ENCODE measurements around the gene ADAMTS17. TPM values are rescaled to one million over a fixed set of nuclear protein-coding genes. Genes with fewer than 3 reads are reported as not detected.
A peak's percentile ranks its signal among the peaks of the same experiment; 100 is the strongest.

ADAMTS17 gene
- total RNA-seq, 1 donor from 2014 or later, result 0.40 TPM

- no peak for DNase-seq (ENCODE audit: low read depth in 2 of 2)
These were observed 88.9 kb downstream of the ADAMTS17 start for GRCh38 chr15:100252779-100253417.

DNA sequence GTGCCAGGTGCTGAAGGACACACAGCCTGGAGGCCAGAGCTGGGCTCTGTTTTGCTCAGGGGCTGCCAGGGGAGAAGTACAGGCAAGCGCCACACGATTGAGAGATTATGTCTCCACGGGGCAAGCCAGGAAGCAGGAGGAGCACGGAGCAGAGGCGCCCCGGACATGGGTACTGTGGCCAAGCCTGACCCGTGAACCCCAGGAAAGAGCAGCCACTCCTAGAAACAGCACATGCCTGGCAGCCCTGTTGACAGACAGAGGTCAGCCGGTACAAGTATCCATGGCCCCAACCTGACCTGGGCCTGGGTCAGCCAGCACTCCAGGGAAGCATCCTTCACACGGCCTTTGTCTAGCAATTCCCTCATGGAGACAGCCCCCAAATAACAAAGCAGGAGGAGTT lies 89.4 kb downstream of the ADAMTS17 start:
- no peak for DNase-seq (ENCODE audit: low read depth in 2 of 2)

- DNase-seq (ENCODE audit: low read depth in 2 of 2), result no peak
These were observed 91.5 kb downstream of the ADAMTS17 start for GRCh38 chr15:100250176-100250800.

- DNase-seq (ENCODE audit: low read depth in 2 of 2), result no peak
These were observed 92.5 kb downstream of the ADAMTS17 start for GRCh38 chr15:100249096-100249815.

- DNase-seq (ENCODE audit: low read depth in 2 of 2), result no peak
These were observed 93.5 kb downstream of the ADAMTS17 start for GRCh38 chr15:100248236-100248635.

DNA sequence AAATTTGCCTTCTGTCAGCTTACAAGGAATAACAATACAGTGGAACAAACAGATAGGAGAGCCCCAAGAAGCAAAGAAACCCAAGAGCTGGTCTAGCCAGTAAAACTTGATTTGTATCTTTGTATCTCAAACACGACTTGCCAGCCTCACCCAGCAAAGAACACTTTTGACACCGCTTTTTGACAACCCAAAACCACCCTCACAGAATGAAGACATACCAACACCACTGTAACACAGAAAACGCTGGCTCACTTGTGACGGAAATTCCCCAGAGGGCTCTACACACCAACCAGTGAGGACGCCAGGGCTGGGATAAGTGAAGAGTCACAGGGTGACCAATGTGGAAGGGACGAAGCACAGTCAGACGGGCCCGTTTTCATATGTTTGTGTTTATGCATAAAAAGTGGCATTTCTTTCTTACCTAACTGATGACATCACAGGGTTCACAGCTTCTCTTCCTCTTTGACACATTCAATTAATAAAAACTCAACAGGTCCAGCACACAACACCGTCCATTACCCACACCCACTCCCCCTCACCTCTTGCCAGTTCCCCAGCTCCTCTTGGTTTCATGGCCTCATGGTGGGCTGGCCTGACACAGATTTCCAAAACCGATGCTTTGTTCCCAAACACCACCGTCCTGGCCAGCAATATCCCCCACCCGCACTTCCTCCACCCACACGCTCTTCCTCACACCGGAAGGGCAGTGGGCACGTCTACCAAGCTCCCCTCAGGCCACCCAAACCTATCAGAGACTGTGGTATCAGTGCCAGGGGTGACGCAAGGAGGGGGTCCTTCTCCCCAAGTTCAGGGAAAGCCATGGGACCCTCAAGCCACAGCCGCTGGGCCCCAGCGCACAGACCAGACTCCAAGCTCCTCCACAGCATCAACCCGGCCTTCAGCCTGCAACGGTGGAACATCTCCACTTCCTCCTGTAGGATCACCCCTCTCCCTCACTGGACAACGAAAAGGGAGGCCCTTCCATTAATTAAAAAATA lies 94.2 kb downstream of the ADAMTS17 start:
- no peak for DNase-seq (ENCODE audit: low read depth in 2 of 2)

DNA sequence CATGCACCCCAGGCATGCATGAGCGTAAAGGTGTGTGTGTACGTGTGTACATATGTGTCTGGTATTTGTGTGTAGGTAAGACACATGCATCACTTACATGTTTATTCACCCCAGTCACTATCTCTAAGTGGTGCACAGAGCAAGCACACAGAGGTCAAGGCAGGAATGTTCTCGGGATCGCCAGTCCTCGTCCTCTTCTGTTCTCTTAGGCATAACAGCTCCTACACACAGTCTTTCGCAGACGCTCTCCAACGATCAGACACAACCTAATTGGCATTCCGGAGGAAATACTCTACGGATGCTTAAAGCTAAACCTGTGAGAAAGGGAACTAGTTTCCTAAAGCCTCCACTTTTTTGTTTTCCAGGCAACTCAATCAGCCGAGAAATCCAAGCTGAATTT lies 95.9 kb downstream of the ADAMTS17 start:
- no peak for DNase-seq (ENCODE audit: low read depth in 2 of 2)

DNA sequence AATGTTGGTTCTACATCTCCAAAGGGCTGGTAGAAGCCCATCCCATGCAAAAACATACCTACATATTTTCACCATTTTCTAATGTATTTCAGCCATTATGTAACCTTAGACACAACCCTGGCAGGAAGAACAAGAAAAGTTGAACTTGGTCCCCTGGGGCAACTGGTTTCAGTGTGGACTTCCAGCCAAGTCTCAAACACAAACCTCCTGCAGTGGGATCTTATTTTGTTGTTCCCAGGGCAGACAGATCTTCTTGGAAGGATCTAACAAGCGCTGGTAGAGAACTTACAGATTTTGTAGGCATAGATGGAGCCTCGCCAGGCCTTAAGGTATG lies 96.3 kb downstream of the ADAMTS17 start:
- no peak for DNase-seq (ENCODE audit: low read depth in 2 of 2)

DNA sequence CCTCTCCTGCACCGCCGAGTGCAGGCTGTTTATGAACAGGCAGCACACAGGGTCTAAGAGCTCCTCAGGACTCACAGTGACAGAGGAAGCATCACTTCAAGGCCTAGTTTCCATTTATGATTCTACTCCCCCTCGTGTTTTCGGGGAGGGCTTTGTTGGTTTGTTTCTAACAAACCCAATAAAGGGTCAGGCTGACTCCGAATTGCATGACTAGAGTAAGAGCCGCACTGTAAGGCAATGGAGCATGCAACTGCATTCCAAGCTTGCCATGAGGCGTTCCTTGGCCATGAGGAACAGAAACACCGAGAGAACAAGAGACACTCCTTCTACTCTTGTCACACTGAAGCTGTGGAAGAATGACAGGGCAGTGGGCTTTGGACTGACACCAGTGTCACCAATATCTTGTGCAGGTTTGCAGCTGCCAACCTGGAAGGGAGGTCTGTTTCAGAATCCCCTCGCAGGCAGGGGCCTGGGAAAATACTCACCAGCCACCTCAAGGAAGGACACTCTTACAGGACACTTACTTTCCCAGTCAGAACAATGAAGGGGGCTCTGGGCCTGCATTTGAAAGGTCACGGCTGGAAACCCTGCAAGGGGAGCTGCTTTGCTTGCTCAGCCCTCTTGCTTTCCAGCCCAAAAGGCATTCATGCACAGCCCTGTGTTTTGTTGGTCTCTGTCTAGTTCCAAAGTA lies 96.8 kb downstream of the ADAMTS17 start:
- no peak for DNase-seq (ENCODE audit: low read depth in 2 of 2)

- DNase-seq (ENCODE audit: low read depth in 2 of 2), result no peak
These were observed 98.8 kb downstream of the ADAMTS17 start for GRCh38 chr15:100242989-100243388.

DNA sequence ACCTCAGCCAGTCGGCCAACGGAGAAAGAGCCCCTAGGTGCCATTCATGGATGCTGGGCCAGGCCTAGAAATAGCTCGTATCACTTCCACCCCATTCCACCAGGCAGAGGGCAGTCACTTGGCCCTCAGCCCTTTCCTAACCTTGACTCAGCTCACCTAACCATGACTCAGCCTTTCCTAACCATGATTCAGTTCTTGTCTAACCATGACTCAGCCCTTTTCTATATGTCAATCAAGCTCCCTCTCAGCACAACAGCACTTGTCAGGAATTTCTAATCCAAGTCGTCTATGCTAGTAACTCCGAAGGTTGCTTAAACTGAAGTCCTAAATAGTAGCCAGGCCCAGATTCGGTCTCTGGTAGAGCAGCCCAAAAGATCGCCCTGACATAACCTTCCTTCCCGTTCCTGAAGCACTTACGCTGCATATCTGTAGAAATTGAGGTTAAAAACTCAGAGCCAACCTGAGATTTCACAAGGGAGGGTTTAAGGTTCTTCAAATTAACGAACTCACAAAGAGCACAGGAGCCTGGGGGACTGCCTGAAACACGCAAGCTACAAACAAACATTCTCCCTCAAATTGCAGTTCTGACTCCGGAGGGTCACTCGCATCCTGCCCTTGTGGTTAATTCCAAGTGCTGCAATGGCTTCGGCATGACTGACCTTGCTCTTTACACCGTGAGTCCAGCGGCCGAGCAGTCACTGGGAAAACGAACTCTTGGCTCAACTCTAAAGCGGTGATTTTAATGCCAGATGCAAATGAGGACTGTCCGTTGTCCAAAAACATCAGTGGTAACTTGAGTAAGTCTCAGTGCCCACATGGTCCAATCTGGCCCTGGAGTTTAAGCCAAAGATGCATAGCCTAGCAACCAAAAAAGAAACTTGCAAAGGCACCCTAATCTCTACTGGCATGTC lies 99.9 kb downstream of the ADAMTS17 start:
- peak in 1 of 2 donors; percentile 3 for DNase-seq (ENCODE audit: low read depth in 2 of 2)

DNA sequence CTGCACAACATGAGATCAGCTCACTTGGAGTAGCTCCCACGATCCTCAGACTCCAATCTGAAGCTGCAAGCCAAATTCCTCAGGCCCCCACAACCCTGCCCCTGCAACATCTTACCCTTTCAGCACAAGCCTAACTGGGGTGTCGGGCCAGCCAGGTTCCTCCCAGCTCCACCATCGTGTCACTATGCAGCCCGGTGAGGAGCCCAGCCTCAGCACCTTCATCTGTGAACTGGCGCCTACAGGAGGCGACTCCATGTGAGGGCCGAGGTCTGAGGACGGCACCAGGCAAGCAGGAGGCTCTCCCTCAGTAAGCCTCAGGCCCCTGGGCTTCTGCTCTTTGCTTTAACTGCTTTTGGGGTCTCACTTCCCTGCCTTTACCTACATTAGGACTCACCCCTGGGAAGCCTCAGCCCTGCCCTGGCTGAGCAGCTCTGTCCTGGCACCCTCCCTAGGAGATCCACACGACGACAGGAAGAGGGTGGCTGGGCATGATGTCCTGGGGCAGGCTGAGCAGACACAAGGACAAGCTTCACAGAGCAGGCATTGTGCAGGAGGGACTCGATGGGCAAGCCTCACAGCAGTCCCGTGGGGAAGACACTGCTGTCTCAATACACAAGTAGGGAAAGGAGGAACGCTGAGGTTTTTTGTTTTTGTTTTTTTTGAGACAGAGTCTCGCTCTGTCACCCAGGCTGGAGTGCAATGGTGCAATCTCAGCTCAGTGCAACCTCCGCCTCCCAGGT lies 104.6 kb downstream of the ADAMTS17 start:
- no peak for DNase-seq (ENCODE audit: low read depth in 2 of 2)

DNA sequence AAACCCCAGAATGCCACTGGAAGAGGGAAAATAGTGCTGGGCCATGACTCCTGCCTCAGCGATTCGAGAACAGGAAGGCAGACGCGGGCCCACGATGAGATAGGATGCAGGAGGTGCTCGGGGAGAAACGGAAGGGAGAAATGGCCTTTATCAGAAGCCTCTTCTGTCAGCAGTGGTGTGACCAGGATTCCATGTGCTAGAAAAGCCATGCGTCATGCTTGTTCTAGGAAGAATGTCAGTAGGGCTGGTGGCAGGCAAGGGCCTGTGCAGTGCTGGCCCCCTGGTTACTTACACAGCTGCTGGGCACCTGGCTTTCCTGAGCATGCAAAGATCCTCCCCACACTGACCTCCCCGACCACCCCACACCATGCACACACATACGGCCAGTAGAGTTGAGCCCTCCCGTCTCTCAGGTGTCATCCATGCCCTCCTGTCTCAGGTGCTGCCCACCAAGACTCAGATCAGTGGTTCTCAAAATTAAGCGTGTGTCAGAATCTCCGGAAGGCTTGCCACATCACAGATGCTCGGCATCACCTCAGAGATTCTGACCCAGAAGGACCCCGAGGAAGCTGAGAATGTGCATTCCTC lies 106.7 kb downstream of the ADAMTS17 start:
- no peak for DNase-seq (ENCODE audit: low read depth in 2 of 2)

GRCh38 chr15:100234158-100235029 lies 107.4 kb downstream of the ADAMTS17 start:
- DNase-seq (ENCODE audit: low read depth in 2 of 2), result no peak

DNA sequence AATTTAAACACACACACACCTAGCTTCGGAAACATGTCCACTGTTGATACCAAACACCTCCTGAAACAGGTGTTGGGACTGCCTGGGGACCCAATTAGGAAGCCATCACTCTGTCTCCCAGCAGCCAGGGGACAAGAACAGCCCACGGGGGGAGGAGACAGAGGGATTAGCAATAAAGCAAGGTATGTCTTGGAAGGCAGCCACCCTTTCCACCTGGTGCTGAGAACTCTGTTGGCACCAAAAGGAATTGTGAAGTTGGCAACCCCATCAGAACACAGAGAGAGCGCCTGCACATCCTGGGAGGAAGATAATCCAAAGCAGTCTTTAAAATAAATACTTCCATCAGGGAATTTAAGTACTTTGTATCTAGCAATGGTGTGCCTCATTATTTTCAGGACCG lies 111.0 kb downstream of the ADAMTS17 start:
- no peak for DNase-seq (ENCODE audit: low read depth in 2 of 2)

DNA sequence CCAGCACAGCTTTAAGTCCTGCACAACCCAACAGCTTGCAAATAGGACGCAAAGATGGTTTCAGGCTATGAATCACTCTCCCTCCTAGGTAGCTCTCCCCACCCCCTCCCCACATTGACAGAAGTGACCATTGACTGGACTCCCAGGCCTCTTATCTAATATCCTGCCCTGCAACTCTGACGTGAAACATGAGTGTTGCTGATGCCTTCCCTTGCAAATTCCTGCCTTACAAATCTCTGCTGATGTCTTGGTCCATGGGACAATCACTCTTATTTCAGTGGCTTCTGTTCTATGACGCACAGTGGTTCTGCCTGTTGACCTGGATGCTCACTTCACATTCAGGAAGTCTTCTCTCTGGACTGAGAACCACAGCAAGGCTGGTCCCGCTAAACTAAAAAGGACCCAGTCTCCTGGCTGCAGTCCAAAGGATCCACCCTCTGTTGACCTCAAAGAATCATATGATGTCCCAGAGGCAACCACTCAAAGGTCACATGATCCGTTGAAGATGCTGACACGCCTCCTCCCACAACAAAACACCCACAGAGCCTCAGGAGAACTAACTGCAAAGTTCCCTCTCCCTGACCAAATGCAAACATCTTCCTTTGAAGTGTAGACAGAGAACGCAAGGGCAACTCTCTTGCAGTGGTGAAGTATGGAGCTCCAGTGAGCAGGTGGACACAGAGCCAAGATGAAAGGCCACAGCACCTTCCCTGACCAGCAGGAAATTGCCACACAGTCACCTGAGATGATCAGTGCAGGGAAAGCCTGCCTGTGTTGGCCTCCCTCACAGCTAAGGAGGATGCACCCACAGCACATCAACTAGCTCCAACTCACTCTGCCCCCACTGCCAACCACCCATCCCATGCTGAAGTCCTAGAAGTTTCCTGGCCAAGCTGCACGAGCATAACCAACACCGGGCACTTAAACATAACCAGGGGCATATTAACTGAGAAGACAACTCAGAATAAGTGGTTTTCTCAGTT lies 112.3 kb downstream of the ADAMTS17 start:
- DNase-seq (ENCODE audit: low read depth in 2 of 2), result no peak

- DNase-seq (ENCODE audit: low read depth in 2 of 2), result no peak
These were observed 114.0 kb downstream of the ADAMTS17 start for GRCh38 chr15:100227781-100228180.
